A549 (cell line): ENCODE data around the gene ABCA1.

Experiments
- CTCF ChIP-seq: fragments of >200 bp; sonication (Bioruptor Twin); formaldehyde crosslinking; IDR thresholded peaks from 3 replicates; pipeline ENCODE4 v1.5.1; 2016
- PHF8 ChIP-seq: fragments of 200-600 bp; sonication (generic); IDR thresholded peaks from 2 replicates; pipeline ENCODE4 v1.6.1; 2016; ENCODE audit warnings: low read depth, mild to moderate bottlenecking, antibody characterized with exemption, moderate library complexity, borderline replicate concordance
- POLR2A ChIP-seq: IDR thresholded peaks from 2 replicates; pipeline ENCODE4 v1.6.1; 2012; ENCODE audit warnings: mild to moderate bottlenecking, low read length
- REST ChIP-seq: fragments of 200-600 bp; sonication (generic); IDR thresholded peaks from 2 replicates; pipeline ENCODE4 v1.6.1; 2016; ENCODE audit warnings: antibody characterized with exemption, mild to moderate bottlenecking, moderate library complexity
- ZNF302 ChIP-seq: fragments of 250-450 bp; sonication (Bioruptor Pico); IDR thresholded peaks from 2 replicates; pipeline ENCODE4 v1.9.0; 2021; ENCODE audit warnings: inconsistent platforms, mild to moderate bottlenecking, moderate library complexity

- TF ChIP-seq CTCF (no peak), POLR2A (no peak), ZNF302 (CRISPR knock-in tag) (no peak), REST (no peak), PHF8 (no peak)
Observed at GRCh38 chr9:104871961-104872527, 55.9 kb downstream of the ABCA1 start.
